Measurements from ENCODE around the gene NCAPD2.

Gene NCAPD2

GRCh38 chr12:6459004-6459337 lies 34.9 kb upstream of the NCAPD2 start:
- ChIA-PET CTCF (interaction anchor here (0.5 to 1.2 kb wide), 4 partner anchors 35 to 471 kb away, joined by 3 to 5 read pairs (median 3); partner anchors contain the start of gene SCNN1A), POLR2A (interaction anchor here (1.4 to 4.3 kb wide), 3 partner anchors 11 to 113 kb away, joined by 4 to 40 read pairs (median 4); partner anchors contain the start of gene VAMP1)
- no peaks in the 10 kb centered on the region for H3K4me1 ChIP-seq (ENCODE audit: control insufficient read depth, insufficient read depth, low read length)
- TF ChIP-seq, protein P1, sequence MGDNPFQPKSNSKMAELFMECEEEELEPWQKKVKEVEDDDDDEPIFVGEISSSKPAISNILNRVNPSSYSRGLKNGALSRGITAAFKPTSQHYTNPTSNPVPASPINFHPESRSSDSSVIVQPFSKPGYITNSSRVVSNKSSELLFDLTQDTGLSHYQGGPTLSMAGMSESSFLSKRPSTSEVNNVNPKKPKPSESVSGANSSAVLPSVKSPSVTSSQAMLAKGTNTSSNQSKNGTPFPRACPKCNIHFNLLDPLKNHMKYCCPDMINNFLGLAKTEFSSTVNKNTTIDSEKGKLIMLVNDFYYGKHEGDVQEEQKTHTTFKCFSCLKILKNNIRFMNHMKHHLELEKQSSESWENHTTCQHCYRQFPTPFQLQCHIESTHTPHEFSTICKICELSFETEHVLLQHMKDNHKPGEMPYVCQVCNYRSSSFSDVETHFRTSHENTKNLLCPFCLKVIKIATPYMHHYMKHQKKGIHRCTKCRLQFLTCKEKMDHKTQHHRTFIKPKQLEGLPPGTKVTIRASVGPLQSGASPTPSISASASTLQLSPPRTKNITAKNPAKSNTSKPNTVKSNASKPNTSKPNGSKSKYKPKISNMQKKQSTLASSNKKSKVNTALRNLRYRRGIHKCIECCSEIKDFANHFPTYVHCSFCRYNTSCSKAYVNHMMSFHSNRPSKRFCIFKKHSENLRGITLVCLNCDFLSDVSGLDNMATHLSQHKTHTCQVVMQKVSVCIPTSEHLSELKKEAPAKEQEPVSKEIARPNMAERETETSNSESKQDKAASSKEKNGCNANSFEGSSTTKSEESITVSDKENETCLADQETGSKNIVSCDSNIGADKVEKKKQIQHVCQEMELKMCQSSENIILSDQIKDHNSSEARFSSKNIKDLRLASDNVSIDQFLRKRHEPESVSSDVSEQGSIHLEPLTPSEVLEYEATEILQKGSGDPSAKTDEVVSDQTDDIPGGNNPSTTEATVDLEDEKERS (tag by site-specific recombination; IDR thresholded peaks at IDR 0.05), result no peak
- no peak for TF ChIP-seq ZNF677 (tag by site-specific recombination; IDR thresholded peaks at IDR 0.05)
- TF ChIP-seq ZNF121 (tag by site-specific recombination; IDR thresholded peaks at IDR 0.05), result no peak
- TF ChIP-seq EGR2 (tag by site-specific recombination; IDR thresholded peaks at IDR 0.05; ENCODE audit: low read depth), result no peak
- TF ChIP-seq ZXDB (tag by site-specific recombination; IDR thresholded peaks at IDR 0.05), result no peak
- no peak for TF ChIP-seq ZSCAN4 (tag by site-specific recombination; IDR thresholded peaks at IDR 0.05)
- TF ChIP-seq, protein P2, sequence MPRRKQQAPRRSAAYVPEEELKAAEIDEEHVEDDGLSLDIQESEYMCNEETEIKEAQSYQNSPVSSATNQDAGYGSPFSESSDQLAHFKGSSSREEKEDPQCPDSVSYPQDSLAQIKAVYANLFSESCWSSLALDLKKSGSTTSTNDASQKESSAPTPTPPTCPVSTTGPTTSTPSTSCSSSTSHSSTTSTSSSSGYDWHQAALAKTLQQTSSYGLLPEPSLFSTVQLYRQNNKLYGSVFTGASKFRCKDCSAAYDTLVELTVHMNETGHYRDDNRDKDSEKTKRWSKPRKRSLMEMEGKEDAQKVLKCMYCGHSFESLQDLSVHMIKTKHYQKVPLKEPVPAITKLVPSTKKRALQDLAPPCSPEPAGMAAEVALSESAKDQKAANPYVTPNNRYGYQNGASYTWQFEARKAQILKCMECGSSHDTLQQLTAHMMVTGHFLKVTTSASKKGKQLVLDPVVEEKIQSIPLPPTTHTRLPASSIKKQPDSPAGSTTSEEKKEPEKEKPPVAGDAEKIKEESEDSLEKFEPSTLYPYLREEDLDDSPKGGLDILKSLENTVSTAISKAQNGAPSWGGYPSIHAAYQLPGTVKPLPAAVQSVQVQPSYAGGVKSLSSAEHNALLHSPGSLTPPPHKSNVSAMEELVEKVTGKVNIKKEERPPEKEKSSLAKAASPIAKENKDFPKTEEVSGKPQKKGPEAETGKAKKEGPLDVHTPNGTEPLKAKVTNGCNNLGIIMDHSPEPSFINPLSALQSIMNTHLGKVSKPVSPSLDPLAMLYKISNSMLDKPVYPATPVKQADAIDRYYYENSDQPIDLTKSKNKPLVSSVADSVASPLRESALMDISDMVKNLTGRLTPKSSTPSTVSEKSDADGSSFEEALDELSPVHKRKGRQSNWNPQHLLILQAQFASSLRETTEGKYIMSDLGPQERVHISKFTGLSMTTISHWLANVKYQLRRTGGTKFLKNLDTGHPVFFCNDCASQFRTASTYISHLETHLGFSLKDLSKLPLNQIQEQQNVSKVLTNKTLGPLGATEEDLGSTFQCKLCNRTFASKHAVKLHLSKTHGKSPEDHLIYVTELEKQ (tag by site-specific recombination; IDR thresholded peaks at IDR 0.05; ENCODE audit: borderline replicate concordance), result no peak
- TF ChIP-seq ZSCAN23 (tag by site-specific recombination; IDR thresholded peaks at IDR 0.05), result no peak
- TF ChIP-seq HOXD13 (CRISPR knock-in tag; IDR thresholded peaks at IDR 0.05; ENCODE audit: borderline replicate concordance), result no peak
- TF ChIP-seq ZFP41 (tag by site-specific recombination; IDR thresholded peaks at IDR 0.05; ENCODE audit: borderline replicate concordance), result no peak
- TF ChIP-seq, protein P3, sequence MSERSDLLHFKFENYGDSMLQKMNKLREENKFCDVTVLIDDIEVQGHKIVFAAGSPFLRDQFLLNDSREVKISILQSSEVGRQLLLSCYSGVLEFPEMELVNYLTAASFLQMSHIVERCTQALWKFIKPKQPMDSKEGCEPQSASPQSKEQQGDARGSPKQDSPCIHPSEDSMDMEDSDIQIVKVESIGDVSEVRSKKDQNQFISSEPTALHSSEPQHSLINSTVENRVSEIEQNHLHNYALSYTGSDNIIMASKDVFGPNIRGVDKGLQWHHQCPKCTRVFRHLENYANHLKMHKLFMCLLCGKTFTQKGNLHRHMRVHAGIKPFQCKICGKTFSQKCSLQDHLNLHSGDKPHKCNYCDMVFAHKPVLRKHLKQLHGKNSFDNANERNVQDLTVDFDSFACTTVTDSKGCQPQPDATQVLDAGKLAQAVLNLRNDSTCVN (tag by site-specific recombination; optimal IDR thresholded peaks at IDR 0.05), result no peak
- TF ChIP-seq ZNF670 (tag by site-specific recombination; IDR thresholded peaks at IDR 0.05; ENCODE audit: low read depth), result no peak
- TF ChIP-seq GLI4 (tag by site-specific recombination; IDR thresholded peaks at IDR 0.05), result no peak
- no peak overlapping the region for H3K4me3 ChIP-seq (ENCODE audit: low read depth, low read length)
- H3K36me3 ChIP-seq (ENCODE audit: control insufficient read depth in 2 of 2, insufficient read depth in 1 of 2, low read length in 2 of 2), result peaks cover under 1 to 49% of the 10 kb centered on the region in 2 experiments; a peak in 2 of 3 replicates
- no peaks in the 10 kb centered on the region for H3K9me3 ChIP-seq (ENCODE audit: control insufficient read depth, insufficient read depth, low read depth, low read length)
- H3K27ac ChIP-seq (ENCODE audit: extremely low read depth, low read depth, low read length), result no peak overlapping the region

- no peak for TF ChIP-seq ZNF394 (tag by site-specific recombination; IDR thresholded peaks at IDR 0.05; ENCODE audit: borderline replicate concordance)
- no peak for TF ChIP-seq ZNF311 (tag by site-specific recombination; IDR thresholded peaks at IDR 0.05; ENCODE audit: borderline replicate concordance)
- TF ChIP-seq OVOL3 (tag by site-specific recombination; IDR thresholded peaks at IDR 0.05), result no peak
- no peak for TF ChIP-seq ZNF626 (tag by site-specific recombination; IDR thresholded peaks at IDR 0.05)
- TF ChIP-seq, protein P4, sequence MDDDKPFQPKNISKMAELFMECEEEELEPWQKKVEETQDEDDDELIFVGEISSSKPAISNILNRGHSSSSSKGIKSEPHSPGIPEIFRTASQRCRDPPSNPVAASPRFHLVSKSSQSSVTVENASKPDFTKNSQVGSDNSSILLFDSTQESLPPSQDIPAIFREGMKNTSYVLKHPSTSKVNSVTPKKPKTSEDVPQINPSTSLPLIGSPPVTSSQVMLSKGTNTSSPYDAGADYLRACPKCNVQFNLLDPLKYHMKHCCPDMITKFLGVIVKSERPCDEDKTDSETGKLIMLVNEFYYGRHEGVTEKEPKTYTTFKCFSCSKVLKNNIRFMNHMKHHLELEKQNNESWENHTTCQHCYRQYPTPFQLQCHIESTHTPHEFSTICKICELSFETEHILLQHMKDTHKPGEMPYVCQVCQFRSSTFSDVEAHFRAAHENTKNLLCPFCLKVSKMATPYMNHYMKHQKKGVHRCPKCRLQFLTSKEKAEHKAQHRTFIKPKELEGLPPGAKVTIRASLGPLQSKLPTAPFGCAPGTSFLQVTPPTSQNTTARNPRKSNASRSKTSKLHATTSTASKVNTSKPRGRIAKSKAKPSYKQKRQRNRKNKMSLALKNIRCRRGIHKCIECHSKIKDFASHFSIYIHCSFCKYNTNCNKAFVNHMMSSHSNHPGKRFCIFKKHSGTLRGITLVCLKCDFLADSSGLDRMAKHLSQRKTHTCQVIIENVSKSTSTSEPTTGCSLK (tag by site-specific recombination; IDR thresholded peaks at IDR 0.05), result no peak
- TF ChIP-seq ZNF555 (tag by site-specific recombination; conservative IDR thresholded peaks at IDR 0.05), result no peak
- no peak for TF ChIP-seq ZBTB1 (tag by site-specific recombination; IDR thresholded peaks at IDR 0.05)
- no peak for TF ChIP-seq ZFP69B (tag by site-specific recombination; IDR thresholded peaks at IDR 0.05)
- no peak for TF ChIP-seq ZNF664 (tag by site-specific recombination; IDR thresholded peaks at IDR 0.05)
- TF ChIP-seq ZNF202 (tag by site-specific recombination; IDR thresholded peaks at IDR 0.05; ENCODE audit: borderline replicate concordance), result no peak
- ChIA-PET CTCF (interaction anchor here (1.6 kb wide), 1 partner anchor 37 kb away, joined by 4 read pairs; no protein-coding TSS in a partner anchor), POLR2A (interaction anchor here (0.6 to 4.3 kb wide), 4 partner anchors 9 to 134 kb away, joined by 3 to 40 read pairs (median 3); partner anchors contain the start of genes GAPDH and VAMP1)
- no peak overlapping the region for H3K27ac ChIP-seq (ENCODE audit: extremely low read depth, low read depth, low read length)
- no peaks in the 10 kb centered on the region for H3K4me1 ChIP-seq (ENCODE audit: control insufficient read depth, insufficient read depth, low read length)
- no peaks in the 10 kb centered on the region for H3K9me3 ChIP-seq (ENCODE audit: control insufficient read depth, insufficient read depth, low read depth, low read length)
- peaks cover 9 to 63% of the 10 kb centered on the region in 2 experiments for H3K36me3 ChIP-seq (ENCODE audit: control insufficient read depth in 2 of 2, insufficient read depth in 1 of 2, low read length in 2 of 2)
- no peak overlapping the region for H3K4me3 ChIP-seq (ENCODE audit: low read depth, low read length)
Measured at GRCh38 chr12:6460751-6461371, 33.0 kb upstream of the NCAPD2 start.
